ENCODE results near the gene HDC.

HDC gene

GRCh38 chr15:50192926-50193620 lies 72.5 kb downstream of the HDC start:
- no peak overlapping the region for H3K4me3 ChIP-seq (ENCODE audit: low read depth, low read length)
- TF ChIP-seq CTCF (IDR thresholded peaks at IDR 0.05; ENCODE audit: borderline replicate concordance, insufficient read depth, low read depth, low read length), result no peak

GRCh38 chr15:50192164-50192563 lies 73.4 kb downstream of the HDC start:
- no peak overlapping the region for H3K4me3 ChIP-seq (ENCODE audit: low read depth, low read length)
- no peak for TF ChIP-seq CTCF (IDR thresholded peaks at IDR 0.05; ENCODE audit: borderline replicate concordance, insufficient read depth, low read depth, low read length)

Data from GM12875 (cell line).